Activated B cell treated with CpG ODN at 0.5 μM for 24 hours (primary cell): ENCODE measurements around the gene PLAC8L1. TPM values are rescaled to one million over a fixed set of nuclear protein-coding genes. Genes with fewer than 3 reads are reported as not detected.
"Not testable (repeated sequence)": the region's sequence is repeated elsewhere in the genome, so short reads cannot be mapped to it uniquely, and the experiment has no call there.

Source experiments
- ATAC-seq: fragments of 200-7000 bp; cut with Tn5 transposase; one replicate; pipeline ENCODE4 v1.10.0; 2021; ENCODE audit warnings: low read depth, mild to moderate bottlenecking, moderate library complexity
- CTCF ChIA-PET: fragments of 350-600 bp; sonication (Branson Sonifier 250); formaldehyde crosslinking; loops from one replicate; lab custom pipeline; 2021; ENCODE audit warnings: antibody characterized with exemption; lab: Charles Lee
- POLR2A ChIA-PET: fragments of 350-600 bp; sonication (Branson Sonifier 250); formaldehyde crosslinking; loops from one replicate; lab custom pipeline; 2021; ENCODE audit warnings: antibody characterized with exemption; lab: Charles Lee
- DNase-seq: peaks from one replicate; pipeline ENCODE4 v3.0.0; 2022
- H3K27ac Mint-ChIP-seq: one replicate; pipeline ENCODE4 v1.8.0; 2020; ENCODE audit warnings: mixed read lengths
- H3K27me3 Mint-ChIP-seq: one replicate; pipeline ENCODE4 v1.8.0; 2021; ENCODE audit warnings: mixed read lengths
- H3K36me3 Mint-ChIP-seq: one replicate; pipeline ENCODE4 v1.8.0; 2021; ENCODE audit warnings: low read depth, mixed read lengths
- H3K4me1 Mint-ChIP-seq: one replicate; pipeline ENCODE4 v1.8.0; 2021; ENCODE audit warnings: mixed read lengths
- H3K4me3 Mint-ChIP-seq: one replicate; pipeline ENCODE4 v1.8.0; 2020; ENCODE audit warnings: mild to moderate bottlenecking, mixed read lengths
- H3K9me3 Mint-ChIP-seq: one replicate; pipeline ENCODE4 v1.8.0; 2020; ENCODE audit warnings: mixed read lengths
- CTCF ChIP-seq: fragments of 200-600 bp; IDR thresholded peaks from one replicate; pipeline ENCODE4 v1.8.0; 2022; ENCODE audit warnings: antibody characterized with exemption, mild to moderate bottlenecking
- intact Hi-C: fragments of 100-400 bp; cut with micrococcal nuclease; formaldehyde crosslinking; loops from one replicate; pipeline ENCODE4 v1.15.1; 2024
- total RNA-seq: library from RNA; stranded (reverse); gene quantifications from 2 replicates; pipeline ENCODE4 v1.2.3, GENCODE V29; 2022

The PLAC8L1 gene
- total RNA-seq, 1 donor from 2014 or later: 0.78 TPM

GRCh38 chr5:146124580-146124979, 19.2 kb upstream of the PLAC8L1 start:
- Mint-ChIP-seq H3K4me1 (no peaks in the 10 kb centered on the region), H3K9me3 (no peaks in the 10 kb centered on the region), H3K27me3 (no peaks in the 10 kb centered on the region), H3K4me3 (no peak overlapping the region), H3K27ac (no peak overlapping the region), H3K36me3 (peaks cover 91% of the 10 kb centered on the region)
- DNase-seq (no peak), ATAC-seq (no peak)
- POLR2A ChIA-PET: no interaction called here
- intact Hi-C loops: loop anchor here (5.0 to 10.0 kb wide), 2 partner anchors 38 to 360 kb away; no protein-coding TSS in a partner anchor
- CTCF ChIA-PET: no interaction called here
- no peak for TF ChIP-seq CTCF

- CTCF ChIA-PET, H3K4me3 Mint-ChIP-seq, H3K4me1 Mint-ChIP-seq, POLR2A ChIA-PET, H3K9me3 Mint-ChIP-seq, ATAC-seq, DNase-seq, H3K27ac Mint-ChIP-seq, H3K27me3 Mint-ChIP-seq: not testable (repeated sequence)
- intact Hi-C loops: loop anchor here (5.0 to 10.0 kb wide), 2 partner anchors 41 to 363 kb away; no protein-coding TSS in a partner anchor
- H3K36me3 Mint-ChIP-seq: peaks cover 92% of the 10 kb centered on the region
Measured at GRCh38 chr5:146121451-146121850, 16.1 kb upstream of the PLAC8L1 start.

GRCh38 chr5:146118322-146118721, 12.9 kb upstream of the PLAC8L1 start:
- no peak for DNase-seq
- ChIA-PET POLR2A (no interaction called here), CTCF (interaction anchor here (1.9 kb wide), 1 partner anchor 12 kb away, joined by 5 read pairs; no protein-coding TSS in a partner anchor)
- Mint-ChIP-seq H3K9me3 (no peaks in the 10 kb centered on the region), H3K27ac (no peak overlapping the region), H3K36me3 (peaks cover 86% of the 10 kb centered on the region), H3K4me3 (no peak overlapping the region), H3K4me1 (no peaks in the 10 kb centered on the region), H3K27me3 (no peaks in the 10 kb centered on the region)
- intact Hi-C loops: no loop called here
- TF ChIP-seq CTCF: no peak
- no peak for ATAC-seq

GRCh38 chr5:146117216-146117615, 11.8 kb upstream of the PLAC8L1 start:
- ATAC-seq, H3K27me3 Mint-ChIP-seq, H3K9me3 Mint-ChIP-seq, H3K4me1 Mint-ChIP-seq, H3K27ac Mint-ChIP-seq, DNase-seq, intact Hi-C loops, H3K4me3 Mint-ChIP-seq: not testable (repeated sequence)
- POLR2A ChIA-PET: interaction anchor here (0.6 kb wide), 1 partner anchor 66 kb away, joined by 14 read pairs; no protein-coding TSS in a partner anchor
- CTCF ChIA-PET: interaction anchor here (1.0 kb wide), 1 partner anchor 10 kb away, joined by 3 read pairs; no protein-coding TSS in a partner anchor
- H3K36me3 Mint-ChIP-seq: peaks cover 86% of the 10 kb centered on the region

GRCh38 chr5:146116361-146116760, 11.0 kb upstream of the PLAC8L1 start:
- ATAC-seq (no peak), DNase-seq (no peak)
- Mint-ChIP-seq H3K9me3 (no peaks in the 10 kb centered on the region), H3K27ac (no peak overlapping the region), H3K27me3 (no peaks in the 10 kb centered on the region), H3K36me3 (peaks cover 83% of the 10 kb centered on the region), H3K4me1 (no peaks in the 10 kb centered on the region), H3K4me3 (no peak overlapping the region)
- ChIA-PET CTCF (no interaction called here), POLR2A (no interaction called here)
- TF ChIP-seq CTCF: no peak
- intact Hi-C loops: no loop called here

- H3K4me1 Mint-ChIP-seq: no peaks in the 10 kb centered on the region
- POLR2A ChIA-PET: no interaction called here
- H3K4me3 Mint-ChIP-seq: no peak overlapping the region
- DNase-seq (no peak), ATAC-seq (no peak)
- no peak overlapping the region for H3K27ac Mint-ChIP-seq
- TF ChIP-seq CTCF: no peak
- intact Hi-C loops: no loop called here
- no peaks in the 10 kb centered on the region for H3K9me3 Mint-ChIP-seq
- CTCF ChIA-PET: no interaction called here
- no peaks in the 10 kb centered on the region for H3K27me3 Mint-ChIP-seq
- H3K36me3 Mint-ChIP-seq: peaks cover 46% of the 10 kb centered on the region
Measured at GRCh38 chr5:146112476-146112875, 7.1 kb upstream of the PLAC8L1 start.
